ENCODE results near the gene ANXA3.

Gene ANXA3

DNA sequence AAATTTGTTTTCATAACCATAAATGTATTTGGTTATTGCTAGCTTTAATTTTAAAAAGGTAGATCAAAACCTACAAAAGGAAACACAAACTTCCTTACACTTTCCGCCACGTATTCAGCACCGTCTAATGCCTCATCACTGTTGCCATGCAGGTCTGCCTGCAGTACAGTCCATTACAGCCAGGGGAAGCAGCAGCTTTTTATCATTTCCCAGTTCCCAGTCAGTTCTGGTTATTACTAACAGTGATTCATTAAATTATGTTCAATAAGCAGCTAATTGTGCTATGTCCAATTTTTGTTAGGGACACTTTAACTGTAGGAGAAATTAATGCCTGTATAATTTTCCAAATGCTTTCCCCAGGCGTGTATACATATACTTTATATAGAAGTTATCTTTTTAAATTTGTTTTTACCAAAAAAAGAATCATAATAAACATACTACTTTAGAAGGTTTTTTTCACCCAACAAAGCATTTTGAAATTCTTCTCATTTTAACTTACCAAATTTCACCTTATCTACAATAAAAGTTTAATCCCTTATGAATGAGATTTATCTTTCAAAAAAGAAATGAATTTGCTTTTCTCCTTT is 93.3 kb downstream of the ANXA3 start:
- DNase-seq (ENCODE audit: low read depth, low spot score): peak; percentile 83

DNA sequence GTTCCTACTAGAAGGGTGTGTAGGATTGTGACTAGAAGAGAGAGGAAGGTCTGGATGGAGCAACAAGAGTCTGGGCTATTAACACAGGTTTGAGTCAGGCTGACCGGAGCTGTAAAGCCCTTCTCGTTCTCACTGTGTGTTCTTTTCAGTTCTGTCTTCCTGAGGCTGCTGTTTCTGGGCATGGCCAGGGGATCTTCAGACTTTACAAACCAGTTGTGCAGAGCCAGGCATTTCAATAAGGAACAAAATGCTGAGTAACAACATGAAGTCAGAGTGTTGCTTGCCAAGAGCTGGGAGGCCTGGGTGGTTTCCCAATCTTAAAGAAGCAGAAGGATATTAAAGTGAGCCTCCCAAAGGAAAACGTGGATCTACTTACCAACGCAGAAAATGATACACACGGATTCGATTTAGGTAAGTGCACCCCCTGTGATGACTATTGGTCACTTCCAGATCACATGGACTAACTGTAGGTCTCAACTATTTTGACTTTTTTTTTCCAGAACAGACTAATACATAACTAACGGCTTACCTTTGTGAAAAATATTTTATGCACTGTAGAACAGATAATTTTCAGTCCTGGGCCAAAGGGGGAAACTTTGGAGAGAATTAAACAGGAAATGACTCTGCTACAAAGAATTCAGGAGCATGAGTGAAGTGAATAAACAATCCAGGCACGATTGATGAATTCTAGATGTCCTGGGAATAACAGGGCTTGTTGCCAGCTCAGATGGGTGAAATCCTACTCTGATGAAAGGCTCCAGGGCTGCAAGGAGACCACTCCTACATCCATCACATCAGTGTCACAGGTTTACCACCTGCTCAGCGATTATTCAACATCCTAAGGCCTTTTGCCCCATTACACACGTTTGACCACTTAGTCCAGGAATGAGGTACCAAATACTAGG is 94.5 kb downstream of the ANXA3 start:
- DNase-seq (ENCODE audit: low read depth, low spot score): peak; percentile 89

DNA sequence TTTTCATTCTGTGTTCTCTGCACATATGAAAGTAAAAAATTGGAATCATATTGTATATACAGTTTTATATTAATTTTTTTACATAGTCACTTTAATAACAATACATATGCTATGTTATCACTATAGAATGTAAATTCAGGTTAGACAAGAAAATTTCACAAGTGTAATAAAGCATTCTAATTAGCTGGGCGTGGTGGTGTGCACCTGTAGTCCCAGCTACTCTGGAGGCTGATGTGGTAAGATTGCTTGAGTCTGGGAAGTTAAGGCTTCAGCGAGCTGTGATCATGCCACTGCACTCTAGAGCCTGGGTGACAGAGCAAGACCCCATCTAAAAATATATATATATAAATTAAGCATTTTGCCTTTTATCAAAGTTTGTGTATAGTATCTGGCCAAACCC is 95.7 kb downstream of the ANXA3 start:
- no peak for DNase-seq (ENCODE audit: low read depth, low spot score)

DNA sequence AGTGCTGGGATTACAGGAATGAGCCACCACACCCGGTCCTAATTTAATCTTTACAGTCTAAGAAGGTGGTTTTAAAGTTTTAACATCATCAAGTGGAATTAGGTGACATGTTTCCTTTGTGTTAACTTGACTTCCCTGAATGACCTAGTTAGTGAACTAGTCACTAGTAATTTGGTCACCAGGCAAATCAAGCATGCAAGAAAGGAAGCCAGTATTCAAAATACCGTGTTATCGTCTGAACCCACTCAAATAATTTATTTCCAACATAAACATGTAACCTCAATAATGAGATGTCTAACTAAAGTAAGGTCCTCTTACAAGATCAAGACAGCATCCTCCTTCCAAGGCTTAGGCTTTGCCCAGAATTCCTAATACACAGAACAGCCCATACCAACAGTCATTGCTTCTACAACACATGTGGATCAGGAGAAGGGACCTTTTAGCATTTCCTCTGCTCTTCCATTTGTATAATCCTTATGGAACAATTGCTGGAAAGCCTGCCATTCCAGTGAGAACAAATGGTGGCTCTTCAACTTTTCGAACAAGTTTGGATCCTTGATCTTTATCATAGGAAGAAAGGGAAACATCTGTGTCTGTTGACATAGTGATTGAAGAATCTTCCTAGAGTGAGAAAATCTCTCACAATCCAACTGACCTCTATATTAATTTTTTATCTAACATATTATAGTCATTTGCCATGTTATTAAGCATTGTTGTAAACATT is 97.2 kb downstream of the ANXA3 start:
- DNase-seq (ENCODE audit: low read depth, low spot score): no peak

DNA sequence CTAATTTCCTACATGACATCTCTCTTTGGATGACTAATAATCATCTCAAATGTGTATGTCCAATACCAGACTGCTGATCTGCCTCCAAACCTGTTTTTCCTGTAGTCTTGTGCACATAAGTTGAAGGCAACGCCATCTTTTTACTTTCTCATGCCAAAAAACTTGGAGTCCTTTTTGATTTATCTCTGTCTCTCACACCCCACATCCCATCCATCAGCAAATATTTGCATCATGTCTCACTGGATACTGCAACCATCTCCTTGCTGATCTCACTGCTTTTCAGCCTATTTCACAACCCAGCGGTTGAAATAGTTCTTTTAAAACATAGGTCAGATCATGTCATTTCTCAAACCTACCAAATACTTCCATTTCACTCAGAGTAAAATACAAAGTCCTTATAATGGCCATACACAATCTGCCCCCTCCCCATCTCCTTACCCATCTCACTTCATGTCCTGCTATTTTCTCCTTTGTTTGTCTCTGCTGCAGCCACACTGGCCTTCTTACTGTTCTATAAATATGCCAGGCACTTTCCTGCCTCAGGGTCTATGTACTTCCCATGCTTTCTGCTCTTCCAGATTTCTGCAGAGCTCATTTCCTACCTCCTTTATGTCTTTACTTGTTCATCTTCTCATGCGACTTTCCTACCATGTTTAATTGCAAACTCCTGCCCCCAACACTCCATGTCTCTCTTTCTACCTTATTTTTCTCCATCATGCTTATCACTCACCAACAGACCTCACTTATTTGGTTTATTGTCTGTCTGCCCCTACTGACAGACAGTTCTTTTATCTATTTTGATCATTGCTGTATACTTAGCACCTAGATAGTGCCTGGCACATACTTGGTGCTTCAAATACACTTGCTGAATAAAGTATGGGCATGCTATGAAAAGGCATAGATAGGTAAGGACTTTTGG is 98.8 kb downstream of the ANXA3 start:
- DNase-seq (ENCODE audit: low read depth, low spot score): no peak

DNA sequence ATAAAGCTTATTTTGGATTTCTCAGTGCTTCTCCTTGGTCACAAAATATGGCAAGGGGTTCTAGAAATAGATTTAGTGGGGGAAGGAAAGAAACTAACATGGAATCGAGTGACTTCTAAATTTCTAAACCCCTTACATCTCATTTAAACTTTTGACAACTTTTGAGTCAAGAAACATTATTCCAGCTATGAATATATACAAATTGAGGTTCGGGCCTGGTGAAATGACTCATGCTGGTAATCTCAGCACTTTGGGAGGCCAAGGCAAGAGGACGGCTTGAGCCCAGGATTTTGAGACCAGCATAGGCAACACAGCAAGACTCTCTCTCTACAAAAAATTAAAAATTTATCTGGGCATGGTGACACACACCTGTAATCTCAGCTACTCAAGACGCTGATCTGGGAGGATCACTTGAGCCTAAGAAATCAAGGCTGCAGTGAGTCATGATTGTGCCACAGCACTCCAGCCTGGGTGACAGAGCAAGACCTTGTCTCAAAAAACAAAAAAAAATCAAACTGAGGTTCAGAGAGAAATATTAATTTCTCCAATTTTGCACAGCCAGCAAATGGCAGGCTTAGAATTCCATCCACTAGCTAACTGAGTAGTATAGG is 99.8 kb downstream of the ANXA3 start:
- no peak for DNase-seq (ENCODE audit: low read depth, low spot score)

DNA sequence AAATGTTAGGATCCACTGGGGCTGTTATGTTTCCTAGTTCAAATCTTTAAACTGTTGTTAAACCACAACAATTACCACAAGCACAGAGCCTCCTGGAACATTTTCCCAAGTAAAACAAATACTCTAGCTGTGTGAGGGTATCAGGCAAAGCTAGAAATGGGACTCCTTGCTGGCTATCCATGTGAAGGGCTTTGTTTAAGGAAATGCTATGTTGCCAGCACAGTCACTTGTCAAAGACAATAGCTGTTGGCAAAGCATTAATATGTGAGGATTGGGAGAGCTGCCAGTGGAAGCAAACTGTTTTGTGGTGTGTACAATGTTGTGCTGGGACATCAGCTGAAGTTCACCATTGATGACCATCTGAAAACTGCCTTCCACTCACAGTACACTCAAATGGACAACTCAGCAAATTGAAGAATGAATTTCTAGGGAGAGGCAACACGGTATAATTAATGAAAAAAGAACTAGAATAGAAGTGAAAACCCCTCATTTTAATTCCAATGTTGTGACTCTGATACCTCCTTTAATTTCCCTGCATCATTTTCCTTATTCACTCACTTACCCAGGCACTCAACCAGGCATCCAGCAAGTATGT is 100.8 kb downstream of the ANXA3 start:
- peak; percentile 70 for DNase-seq (ENCODE audit: low read depth, low spot score)

DNA sequence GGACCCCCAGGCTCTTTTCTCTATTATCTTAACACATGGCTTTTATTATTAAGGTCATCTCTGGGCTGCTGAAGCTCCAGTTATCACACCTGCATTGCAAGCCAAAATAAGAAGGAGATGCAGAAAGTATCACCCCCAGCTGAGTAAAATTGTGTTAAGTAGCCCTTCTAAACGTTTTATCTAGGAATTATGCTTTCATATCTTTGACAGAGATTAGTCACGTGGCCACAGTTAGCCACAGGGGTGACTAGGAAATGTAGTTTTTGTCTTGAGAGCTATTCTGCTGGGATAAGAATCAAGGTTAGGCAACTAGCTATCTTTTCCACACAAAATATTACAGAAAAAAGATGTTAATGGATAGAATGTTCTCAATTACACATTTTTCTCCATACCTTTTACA is 102.1 kb downstream of the ANXA3 start:
- DNase-seq (ENCODE audit: low read depth, low spot score): no peak

DNA sequence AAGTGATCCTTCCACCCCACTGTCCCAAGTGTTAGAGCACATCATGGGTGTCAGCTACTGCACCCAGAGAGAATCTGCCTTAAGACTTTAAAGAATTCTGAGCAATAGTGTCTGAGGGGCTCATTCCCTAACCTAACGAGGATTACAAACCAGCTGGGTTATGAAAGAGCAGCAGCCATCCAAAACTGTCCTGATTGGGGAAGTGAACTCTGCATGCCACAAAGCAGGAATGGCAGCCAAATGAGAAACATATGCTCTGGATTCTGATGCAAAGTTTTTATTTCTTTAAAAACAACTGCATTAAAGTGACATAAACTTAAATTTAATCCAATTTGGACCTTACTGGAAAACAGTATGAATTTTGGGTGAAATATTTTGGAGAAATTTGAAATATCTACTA is 103.2 kb downstream of the ANXA3 start:
- no peak for DNase-seq (ENCODE audit: low read depth, low spot score)

DNA sequence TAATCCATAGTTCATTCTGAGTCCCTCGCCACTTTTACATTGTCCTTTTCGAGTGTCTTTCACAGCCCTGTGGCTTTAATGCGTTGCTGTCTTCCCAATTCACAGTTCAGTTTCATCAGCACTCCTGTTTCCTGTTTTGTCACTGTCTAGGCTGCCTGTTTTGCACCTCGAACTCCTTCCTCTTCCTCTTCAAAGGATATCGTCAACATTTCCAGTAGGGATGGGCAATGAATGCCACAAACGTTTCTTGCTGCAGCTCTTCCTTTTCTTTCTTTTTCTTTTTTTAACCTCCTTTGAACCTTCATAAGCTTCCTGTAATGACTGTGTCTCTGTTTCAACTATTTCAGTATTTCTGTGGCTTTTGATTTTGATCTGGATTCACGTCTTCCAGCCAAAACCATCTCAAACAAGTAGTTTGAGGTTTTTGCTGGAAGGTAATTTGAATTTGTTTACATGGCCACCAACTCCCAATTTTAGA is 105.4 kb downstream of the ANXA3 start:
- peak; percentile 32 for DNase-seq (ENCODE audit: low read depth, low spot score)

DNA sequence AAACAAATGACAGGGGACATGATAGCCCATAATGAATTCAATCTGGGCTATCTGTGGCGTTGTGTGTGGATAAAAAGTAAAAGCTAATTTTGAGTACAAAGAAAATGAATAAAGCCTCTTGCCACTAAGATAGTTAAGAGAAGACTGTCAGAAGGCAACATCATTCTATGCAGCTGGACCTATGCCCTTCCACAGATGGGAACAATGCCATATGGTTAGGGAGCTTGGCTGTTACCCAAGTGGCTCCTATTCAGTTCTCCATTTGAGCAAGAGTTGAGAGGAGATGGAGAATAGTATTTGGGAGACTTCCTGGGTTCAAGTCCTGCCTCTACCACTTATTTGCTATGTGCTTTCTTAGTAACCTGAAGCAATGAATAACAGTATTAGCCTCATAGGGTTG is 107.7 kb downstream of the ANXA3 start:
- DNase-seq (ENCODE audit: low read depth, low spot score): peak; percentile 38

DNA sequence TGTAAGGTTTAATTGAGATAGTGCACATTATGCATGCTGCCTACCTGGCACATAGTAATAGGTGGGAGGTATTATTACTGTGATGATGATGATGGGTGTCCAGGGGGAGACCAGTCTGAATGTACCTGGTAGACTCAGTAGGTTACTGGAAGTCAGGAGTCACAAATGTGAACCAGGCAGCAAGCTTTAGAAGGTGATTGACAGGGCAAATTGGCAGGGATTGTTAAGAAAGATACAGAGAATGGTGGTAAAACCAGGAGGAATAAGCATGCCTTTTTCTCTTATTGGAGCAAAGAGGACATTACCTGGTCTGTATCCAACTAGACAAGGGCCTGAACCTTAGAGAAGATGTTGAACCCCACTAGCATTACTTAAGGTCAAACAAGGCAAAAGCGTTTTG is 108.1 kb downstream of the ANXA3 start:
- no peak for DNase-seq (ENCODE audit: low read depth, low spot score)

Data from astrocyte of the hippocampus (primary cell).